ENCODE results near the gene CARD14. TPM values are rescaled to one million over a fixed set of nuclear protein-coding genes. Genes with fewer than 3 reads are reported as not detected.

Gene CARD14
- total and polyA plus RNA-seq, 2 of the 13 experiments (the other 11 are each of a cell fraction or from before 2014, with no cell fraction given), result 0.11 TPM; not detected in 1

DNA sequence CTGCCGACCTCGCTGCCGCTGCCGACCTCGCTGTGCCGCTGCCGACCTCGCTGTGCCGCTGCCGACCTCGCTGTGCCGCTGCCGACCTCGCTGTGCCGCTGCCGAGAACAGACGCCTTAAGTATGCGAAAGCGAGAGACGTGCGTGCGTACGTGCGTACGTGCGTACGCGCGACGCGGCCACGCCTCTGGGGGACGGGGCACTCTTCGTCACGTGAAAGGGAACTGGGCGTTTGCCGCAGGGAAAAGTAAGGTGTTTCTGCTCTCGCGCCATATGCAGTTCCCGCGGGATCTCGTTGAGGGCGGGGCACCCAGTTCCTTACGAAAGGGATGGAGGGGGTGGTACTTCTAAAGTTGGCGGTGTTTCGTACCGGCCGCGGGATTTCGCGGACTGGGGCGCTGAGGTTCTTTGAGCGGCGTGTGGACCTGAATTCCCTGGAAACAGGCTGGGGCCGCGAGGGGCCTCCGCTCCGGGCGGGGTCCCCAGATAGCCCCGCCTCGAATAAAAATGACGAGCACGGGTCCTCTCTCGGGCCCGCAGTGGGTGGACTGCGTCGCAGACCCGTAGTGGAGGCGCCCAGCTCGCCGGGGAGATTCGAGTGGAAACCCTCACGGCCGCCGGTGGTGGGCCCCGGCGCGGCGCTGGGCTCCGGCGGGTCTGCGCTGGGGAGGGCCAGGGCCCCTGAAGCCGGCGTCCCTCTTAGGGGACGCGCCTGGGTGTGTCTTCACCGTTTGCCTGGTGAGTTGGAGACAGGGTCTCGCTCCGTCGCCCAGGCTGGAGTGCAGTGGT is 22.6 kb upstream of the CARD14 start, which contains the start of gene EIF4A3 (continued):
- TF ChIP-seq, protein P1, sequence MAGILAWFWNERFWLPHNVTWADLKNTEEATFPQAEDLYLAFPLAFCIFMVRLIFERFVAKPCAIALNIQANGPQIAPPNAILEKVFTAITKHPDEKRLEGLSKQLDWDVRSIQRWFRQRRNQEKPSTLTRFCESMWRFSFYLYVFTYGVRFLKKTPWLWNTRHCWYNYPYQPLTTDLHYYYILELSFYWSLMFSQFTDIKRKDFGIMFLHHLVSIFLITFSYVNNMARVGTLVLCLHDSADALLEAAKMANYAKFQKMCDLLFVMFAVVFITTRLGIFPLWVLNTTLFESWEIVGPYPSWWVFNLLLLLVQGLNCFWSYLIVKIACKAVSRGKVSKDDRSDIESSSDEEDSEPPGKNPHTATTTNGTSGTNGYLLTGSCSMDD (CRISPR knock-in tag; IDR thresholded peaks at IDR 0.05), result peak; percentile 63; the same call in 1 of the 2 replicates
- TF ChIP-seq, protein P2, sequence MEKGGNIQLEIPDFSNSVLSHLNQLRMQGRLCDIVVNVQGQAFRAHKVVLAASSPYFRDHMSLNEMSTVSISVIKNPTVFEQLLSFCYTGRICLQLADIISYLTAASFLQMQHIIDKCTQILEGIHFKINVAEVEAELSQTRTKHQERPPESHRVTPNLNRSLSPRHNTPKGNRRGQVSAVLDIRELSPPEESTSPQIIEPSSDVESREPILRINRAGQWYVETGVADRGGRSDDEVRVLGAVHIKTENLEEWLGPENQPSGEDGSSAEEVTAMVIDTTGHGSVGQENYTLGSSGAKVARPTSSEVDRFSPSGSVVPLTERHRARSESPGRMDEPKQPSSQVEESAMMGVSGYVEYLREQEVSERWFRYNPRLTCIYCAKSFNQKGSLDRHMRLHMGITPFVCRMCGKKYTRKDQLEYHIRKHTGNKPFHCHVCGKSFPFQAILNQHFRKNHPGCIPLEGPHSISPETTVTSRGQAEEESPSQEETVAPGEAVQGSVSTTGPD (CRISPR knock-in tag; IDR thresholded peaks at IDR 0.05), result no peak
- peak; percentile 66 for TF ChIP-seq ZNF136 (CRISPR knock-in tag; IDR thresholded peaks at IDR 0.05; ENCODE audit: low read depth)
- TF ChIP-seq, protein P3, sequence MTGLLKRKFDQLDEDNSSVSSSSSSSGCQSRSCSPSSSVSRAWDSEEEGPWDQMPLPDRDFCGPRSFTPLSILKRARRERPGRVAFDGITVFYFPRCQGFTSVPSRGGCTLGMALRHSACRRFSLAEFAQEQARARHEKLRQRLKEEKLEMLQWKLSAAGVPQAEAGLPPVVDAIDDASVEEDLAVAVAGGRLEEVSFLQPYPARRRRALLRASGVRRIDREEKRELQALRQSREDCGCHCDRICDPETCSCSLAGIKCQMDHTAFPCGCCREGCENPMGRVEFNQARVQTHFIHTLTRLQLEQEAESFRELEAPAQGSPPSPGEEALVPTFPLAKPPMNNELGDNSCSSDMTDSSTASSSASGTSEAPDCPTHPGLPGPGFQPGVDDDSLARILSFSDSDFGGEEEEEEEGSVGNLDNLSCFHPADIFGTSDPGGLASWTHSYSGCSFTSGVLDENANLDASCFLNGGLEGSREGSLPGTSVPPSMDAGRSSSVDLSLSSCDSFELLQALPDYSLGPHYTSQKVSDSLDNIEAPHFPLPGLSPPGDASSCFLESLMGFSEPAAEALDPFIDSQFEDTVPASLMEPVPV (CRISPR knock-in tag; IDR thresholded peaks at IDR 0.05), result peak; percentile 78
- TF ChIP-seq KDM5B (CRISPR knock-in tag; IDR thresholded peaks at IDR 0.05; ENCODE audit: borderline replicate concordance), result peak; percentile 97
- TF ChIP-seq, protein P4, sequence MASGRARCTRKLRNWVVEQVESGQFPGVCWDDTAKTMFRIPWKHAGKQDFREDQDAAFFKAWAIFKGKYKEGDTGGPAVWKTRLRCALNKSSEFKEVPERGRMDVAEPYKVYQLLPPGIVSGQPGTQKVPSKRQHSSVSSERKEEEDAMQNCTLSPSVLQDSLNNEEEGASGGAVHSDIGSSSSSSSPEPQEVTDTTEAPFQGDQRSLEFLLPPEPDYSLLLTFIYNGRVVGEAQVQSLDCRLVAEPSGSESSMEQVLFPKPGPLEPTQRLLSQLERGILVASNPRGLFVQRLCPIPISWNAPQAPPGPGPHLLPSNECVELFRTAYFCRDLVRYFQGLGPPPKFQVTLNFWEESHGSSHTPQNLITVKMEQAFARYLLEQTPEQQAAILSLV (CRISPR knock-in tag; IDR thresholded peaks at IDR 0.05; ENCODE audit: borderline replicate concordance), result peak; percentile 95
- TF ChIP-seq PLRG1 (conservative IDR thresholded peaks at IDR 0.05), result no peak
- TF ChIP-seq, protein P5, sequence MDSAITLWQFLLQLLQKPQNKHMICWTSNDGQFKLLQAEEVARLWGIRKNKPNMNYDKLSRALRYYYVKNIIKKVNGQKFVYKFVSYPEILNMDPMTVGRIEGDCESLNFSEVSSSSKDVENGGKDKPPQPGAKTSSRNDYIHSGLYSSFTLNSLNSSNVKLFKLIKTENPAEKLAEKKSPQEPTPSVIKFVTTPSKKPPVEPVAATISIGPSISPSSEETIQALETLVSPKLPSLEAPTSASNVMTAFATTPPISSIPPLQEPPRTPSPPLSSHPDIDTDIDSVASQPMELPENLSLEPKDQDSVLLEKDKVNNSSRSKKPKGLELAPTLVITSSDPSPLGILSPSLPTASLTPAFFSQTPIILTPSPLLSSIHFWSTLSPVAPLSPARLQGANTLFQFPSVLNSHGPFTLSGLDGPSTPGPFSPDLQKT (CRISPR knock-in tag; IDR thresholded peaks at IDR 0.05; ENCODE audit: borderline replicate concordance), result no peak
- TF ChIP-seq, protein P6, sequence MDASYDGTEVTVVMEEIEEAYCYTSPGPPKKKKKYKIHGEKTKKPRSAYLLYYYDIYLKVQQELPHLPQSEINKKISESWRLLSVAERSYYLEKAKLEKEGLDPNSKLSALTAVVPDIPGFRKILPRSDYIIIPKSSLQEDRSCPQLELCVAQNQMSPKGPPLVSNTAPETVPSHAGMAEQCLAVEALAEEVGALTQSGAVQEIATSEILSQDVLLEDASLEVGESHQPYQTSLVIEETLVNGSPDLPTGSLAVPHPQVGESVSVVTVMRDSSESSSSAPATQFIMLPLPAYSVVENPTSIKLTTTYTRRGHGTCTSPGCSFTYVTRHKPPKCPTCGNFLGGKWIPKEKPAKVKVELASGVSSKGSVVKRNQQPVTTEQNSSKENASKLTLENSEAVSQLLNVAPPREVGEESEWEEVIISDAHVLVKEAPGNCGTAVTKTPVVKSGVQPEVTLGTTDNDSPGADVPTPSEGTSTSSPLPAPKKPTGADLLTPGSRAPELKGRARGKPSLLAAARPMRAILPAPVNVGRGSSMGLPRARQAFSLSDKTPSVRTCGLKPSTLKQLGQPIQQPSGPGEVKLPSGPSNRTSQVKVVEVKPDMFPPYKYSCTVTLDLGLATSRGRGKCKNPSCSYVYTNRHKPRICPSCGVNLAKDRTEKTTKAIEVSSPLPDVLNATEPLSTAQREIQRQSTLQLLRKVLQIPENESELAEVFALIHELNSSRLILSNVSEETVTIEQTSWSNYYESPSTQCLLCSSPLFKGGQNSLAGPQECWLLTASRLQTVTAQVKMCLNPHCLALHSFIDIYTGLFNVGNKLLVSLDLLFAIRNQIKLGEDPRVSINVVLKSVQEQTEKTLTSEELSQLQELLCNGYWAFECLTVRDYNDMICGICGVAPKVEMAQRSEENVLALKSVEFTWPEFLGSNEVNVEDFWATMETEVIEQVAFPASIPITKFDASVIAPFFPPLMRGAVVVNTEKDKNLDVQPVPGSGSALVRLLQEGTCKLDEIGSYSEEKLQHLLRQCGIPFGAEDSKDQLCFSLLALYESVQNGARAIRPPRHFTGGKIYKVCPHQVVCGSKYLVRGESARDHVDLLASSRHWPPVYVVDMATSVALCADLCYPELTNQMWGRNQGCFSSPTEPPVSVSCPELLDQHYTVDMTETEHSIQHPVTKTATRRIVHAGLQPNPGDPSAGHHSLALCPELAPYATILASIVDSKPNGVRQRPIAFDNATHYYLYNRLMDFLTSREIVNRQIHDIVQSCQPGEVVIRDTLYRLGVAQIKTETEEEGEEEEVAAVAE (CRISPR knock-in tag; IDR thresholded peaks at IDR 0.05; ENCODE audit: borderline replicate concordance), result peak; percentile 73; the same call in 1 of the 2 replicates
- TF ChIP-seq ZNF510 (CRISPR knock-in tag; IDR thresholded peaks at IDR 0.05; ENCODE audit: low read depth), result peak; percentile 93; the same call in 1 of the 2 replicates
- peak; percentile 93; the same call in 1 of the 2 replicates for TF ChIP-seq ZNF335 (CRISPR knock-in tag; IDR thresholded peaks at IDR 0.05)
- TF ChIP-seq TBP (CRISPR knock-in tag; IDR thresholded peaks at IDR 0.05), result 0 out of 2 replicates have a peak, but pooled peaks have one; percentile 40
- TF ChIP-seq ZNF530 (CRISPR knock-in tag; IDR thresholded peaks at IDR 0.05; ENCODE audit: low read depth), result no peak
